Pons (tissue), 1 donor: ENCODE results near the gene SKAP1.

Experiments used
- DNase-seq: peaks from one replicate; pipeline ENCODE4 v3.0.0-alpha.2; 2016; ENCODE audit warnings: low spot score

Gene SKAP1

DNA sequence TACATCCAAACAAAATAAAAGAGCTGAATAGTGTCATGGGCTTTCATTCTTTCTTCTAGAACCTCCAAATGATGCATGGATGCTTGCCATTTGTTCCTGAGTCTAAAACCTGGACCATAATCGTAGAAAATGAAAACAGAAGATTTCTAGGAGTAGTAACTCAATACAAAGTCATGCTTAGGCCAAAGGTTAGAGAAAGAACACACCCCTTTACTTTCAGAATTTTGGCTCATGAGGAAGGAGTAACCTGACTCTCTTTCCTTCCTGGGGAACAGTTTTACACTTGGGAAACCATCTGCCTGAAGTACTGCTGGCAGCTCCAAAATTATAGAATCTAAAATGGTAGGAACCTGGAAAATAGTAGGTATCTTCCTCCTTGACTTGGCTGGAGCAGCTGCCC is 185.2 kb downstream of the SKAP1 start:
- DNase-seq: no peak

DNA sequence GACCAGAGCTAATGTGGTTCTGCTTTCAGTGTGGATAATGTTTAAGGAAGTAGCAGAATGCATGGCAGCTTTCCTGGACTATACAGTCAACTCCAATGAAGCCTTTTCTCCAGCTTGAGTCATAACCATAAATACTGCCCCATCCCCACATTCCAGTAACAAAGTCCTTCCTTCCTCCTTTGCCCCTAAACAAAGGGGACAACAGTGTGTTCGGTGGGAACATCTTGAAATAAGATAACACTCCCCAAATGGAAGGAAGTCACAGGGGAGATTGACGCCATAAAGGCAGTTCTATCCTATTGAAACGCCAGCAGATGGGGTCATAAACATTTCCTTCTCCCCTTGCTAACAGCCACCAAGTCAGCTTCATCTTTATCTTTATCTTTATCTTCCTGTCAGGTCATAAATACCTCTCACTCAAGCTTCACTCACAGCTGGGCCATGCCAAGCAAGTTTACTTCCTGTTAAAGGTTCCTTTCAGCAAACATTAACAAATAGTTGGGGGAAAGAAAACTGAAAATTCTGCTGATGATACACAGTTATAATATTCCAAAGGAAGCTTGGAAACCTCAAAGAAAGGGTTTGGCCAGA is 185.8 kb downstream of the SKAP1 start:
- no peak for DNase-seq

DNA sequence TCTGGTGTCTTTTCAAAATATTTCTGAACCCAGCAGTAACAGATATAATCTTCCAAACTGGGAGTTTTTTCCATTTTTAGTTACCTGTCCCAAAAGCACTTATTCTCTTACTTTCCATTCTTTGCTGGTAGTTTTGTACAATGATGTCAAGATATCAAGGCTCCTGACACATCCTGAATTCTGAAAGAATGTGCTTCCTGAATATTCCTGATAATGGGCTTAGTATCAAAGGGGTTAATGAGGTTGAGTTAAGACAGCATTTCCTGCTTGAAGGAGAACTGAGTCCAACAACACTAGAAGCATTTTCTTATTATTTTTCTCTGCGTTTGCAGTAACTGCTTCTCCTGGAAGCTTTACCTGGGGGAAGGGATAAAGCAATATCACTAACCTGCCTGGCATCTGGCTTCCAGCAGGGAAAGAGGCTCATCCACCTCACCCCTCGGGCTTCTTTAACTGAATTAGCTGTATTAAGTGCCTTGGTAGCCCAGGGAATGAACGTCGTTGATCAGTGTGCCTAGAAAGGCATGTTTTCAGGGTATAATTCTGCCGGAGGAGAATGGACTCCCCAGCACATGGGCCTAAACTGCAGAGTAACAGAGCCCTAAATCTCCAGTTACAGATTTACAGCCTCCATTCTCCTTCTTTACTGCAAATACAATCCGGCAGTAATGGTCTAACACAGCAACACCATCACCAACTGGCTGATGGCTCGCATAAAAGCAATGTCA is 188.1 kb downstream of the SKAP1 start:
- no peak for DNase-seq

DNA sequence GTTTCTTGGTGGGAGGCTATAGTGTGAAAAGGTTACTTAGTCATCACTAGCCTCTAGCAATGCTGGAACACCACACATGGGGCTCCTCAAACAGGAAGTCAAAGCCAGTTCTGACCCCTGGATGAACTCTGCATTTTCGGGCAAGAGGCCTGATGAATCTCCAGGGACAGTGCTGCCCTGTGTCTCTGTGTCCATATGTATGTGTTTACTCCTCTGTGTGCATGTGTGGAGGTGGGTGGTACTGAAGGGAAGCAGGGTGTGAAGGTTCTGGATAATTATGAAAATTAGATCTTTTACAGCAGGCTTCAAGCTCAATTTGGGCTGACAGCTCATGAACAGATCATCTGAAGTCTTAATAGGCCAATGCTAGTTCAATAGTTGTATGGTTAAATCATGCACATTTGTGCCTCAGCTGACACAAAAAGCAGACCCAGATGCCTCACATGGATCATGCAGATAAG is 188.9 kb downstream of the SKAP1 start:
- DNase-seq: no peak

DNA sequence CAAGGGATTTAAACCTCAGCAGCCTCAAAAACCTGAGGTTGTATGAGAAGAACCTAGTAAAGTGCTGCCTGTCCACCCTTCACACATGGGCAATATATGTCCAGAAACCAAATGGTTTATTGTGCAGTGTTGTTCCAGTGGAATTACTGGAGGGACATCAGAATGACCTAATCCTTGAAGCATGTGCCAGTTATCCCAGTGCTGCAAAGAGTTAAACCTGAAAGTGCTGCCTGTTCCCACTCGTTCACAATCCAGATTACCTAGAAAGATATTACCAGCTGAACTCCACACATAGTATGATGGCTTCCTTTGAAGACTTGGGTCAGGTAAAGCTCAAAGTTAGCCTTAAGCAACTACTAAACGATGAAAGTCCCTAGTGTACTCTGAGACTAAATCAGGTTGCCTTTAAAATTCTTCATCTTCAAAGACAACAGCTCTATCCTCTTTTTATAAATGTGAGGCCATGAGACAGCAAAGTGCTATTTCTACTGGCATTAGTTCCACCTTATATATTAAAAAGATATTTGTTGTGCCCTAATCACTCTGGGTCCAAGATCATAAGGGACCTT is 189.4 kb downstream of the SKAP1 start:
- DNase-seq: no peak

DNA sequence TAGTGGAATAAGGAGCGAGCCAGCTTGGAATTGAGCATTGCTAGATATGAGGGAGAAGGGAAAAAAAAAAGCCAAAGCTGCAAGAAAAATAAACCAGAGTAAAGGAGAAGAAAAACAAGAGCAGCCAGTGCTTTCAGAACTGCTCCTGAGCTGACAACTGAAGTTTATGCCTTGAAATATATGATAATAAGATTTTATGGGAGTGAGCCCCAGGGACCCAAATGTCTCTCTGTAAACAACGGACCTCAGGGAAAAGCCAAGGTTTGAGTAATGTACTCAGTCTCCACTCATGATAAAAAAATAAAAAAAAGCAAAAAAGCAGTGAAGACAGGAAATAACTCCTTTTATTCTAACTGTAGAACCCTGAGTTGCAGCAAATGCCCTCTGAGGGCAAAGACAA is 189.9 kb downstream of the SKAP1 start:
- no peak for DNase-seq

DNA sequence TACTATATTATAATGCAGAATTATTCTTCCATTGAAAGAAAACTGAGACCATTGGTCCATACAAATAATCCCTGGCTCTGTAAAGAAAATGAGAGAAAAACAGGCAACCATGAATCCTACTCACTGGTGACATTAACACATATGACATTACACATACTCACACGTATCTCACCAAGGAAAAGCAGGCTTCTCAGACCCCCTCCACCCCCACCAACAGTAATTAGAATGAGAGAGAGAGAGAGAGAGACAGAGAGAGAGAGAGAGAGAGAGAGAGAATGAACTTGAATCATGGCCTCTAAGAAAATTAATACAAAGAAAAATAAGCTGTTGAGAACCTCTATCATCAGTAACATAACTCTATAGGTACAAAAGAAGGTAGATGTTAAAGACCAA is 190.4 kb downstream of the SKAP1 start:
- DNase-seq: no peak

DNA sequence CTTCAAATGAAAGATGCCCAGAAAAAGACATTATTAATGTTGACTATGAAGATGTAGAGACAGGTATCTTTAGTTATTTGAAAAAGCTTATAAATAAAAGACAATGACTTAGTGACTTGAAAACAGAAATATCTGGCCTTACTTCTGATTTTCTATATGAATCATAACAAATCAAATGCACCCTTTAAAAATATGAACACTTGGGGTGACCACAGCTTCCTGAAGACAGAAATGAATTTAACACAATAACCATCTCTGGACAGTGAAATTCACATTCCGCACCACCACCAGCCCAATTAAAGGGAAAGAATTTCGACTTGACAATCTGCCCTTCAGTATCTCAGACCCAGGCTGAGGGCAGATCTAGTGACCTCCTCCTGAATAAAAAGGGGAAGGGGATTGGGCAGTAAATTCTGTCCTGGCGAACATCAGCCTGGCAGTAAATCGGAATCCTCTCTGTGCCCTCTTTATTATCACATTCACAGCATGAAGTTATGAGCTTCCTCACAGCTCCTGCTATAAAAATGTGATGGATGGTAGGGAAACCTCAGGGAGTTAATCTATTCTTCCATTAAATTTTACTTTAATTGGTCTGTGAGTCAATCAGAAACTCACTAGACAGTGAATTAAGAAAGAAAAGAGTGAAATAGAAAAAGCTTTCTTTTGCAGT is 190.9 kb downstream of the SKAP1 start:
- no peak for DNase-seq

DNA sequence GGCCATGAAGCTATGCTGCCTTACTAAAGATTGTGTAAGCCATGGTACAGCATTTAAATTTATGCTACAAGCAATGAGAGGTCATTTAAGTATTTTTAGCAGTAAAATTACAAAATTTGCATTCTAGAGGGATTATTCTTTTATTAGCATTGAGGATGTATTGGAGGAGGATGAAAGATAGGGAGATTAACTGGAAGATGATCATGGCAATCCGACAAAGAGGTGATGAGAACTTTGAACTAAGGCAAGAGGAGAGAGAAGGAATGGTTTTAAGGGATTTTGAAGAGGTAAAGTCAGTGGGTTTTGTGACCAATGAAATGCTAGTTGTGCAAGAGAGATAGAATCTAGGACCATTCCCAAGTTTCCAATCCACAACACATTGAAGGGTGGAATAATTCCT is 192.6 kb downstream of the SKAP1 start:
- DNase-seq: no peak

DNA sequence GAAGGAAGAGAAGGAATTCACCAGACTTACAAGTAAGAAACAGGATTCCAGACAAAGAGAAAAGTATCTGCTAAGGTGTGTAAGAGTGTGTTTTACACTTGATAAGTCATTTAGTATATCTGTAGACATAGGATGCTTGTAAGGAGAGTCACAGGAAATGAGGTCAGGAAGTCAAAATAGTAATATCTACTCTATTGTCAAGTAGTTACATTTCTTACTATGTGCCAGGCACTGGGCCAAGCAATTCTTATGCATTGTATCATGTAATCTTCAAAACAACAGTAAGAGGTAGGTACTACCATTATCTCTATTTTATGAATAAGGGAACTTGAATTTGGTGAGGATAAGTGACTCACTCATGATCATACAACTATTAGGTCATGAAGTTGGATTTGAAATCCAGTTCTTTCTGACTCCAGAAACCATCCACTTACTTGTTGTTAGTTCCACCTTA is 193.3 kb downstream of the SKAP1 start:
- no peak for DNase-seq

DNA sequence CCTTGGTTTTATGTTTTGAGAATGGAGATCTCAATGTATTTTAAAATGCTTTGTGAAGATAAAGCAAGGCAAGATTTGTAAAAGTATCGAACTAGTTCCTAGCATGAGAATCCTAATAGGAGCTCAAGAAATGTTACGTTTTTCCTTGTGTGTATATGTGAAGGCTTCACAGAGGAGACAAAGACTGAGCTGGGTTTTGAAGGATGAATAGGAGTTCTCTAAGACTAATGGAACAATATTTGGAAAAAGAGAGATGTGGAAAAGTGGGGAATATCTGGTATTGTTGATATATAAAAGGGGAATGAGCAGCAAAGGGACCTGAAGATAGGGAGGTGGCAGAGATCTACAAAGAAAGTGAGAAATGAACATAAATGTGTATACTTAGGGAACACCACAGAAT is 195.1 kb downstream of the SKAP1 start:
- no peak for DNase-seq

DNA sequence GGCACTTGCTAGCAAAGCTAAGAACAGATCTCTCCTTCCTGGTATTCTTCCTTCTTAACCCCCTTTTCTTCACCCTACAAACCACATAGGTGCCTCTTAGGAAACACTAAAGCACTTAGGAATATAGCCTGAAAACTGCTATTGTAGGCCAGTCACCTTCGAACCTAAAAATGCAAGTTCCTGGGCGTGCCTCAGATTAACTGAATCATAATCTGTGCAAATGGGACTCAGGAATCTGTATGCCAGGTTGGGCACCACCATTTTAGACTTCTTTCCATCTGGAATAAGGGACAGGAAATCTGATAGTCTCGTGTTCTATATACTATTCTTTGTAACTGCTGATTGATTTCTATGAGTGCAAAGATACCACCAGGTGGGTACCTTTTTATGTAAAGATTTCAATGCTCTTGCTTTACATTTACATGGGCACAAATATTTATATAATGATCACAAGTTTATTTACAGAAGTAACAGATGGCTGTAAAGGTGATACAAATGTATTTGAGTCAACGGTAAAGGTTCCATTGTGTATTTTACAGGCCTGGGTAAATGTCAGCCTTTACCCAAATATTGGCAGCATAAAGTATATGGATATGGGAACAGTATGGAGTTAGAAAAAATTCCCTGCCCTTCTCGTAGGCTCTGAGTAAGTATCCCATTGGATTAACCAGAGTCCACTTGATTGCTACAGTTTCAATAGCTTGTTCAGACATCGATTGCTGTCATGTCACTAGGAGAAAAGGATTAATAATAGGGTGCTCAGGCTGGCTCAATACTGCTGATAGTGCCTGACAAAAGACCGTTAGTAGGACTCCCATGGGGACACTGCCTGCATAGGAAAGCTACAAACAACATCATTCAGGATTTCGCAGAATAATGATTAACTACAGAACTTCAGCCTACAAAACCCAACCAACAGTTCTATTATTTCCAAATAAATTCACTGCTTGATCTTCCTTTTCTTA is 197.7 kb downstream of the SKAP1 start:
- DNase-seq: no peak

DNA sequence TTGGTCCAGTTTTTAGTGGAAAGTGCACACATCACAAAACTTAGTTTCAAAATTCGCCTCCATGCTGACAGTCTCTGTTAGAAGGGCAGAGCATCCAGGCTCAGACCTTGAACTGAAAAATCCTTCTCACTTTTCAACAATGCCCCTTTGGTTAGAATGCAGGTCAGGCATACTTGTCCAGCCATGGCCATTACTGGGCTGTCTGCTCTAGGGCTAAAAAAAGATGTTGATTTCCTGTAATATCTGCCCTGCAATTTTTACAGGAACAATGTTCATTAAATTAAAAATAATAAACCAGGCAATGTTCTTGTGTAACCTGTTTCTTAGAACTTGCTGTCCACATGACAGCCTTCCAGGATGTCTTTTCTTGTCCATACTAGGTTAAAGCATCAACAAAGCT is 200.1 kb downstream of the SKAP1 start:
- no peak for DNase-seq

DNA sequence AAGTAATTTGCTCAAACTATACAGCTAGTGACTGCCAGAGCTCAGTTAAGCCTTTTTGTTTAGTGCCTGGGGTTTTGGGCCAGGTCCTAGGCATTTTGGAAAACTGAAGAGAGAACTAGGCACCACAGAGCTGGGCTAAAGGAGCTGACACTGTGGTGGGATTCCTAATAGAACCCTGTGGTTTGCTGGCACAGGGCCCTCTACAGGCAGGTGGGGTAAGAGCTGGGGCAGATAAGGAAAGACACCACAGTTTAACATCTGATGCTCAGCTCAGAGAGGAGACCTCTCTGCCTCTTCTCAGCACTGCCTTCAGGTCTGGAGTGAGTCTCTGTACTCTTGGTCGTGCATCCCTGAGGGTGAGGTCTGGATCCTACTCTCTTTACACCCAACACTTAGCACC is 201.3 kb downstream of the SKAP1 start:
- DNase-seq: no peak

DNA sequence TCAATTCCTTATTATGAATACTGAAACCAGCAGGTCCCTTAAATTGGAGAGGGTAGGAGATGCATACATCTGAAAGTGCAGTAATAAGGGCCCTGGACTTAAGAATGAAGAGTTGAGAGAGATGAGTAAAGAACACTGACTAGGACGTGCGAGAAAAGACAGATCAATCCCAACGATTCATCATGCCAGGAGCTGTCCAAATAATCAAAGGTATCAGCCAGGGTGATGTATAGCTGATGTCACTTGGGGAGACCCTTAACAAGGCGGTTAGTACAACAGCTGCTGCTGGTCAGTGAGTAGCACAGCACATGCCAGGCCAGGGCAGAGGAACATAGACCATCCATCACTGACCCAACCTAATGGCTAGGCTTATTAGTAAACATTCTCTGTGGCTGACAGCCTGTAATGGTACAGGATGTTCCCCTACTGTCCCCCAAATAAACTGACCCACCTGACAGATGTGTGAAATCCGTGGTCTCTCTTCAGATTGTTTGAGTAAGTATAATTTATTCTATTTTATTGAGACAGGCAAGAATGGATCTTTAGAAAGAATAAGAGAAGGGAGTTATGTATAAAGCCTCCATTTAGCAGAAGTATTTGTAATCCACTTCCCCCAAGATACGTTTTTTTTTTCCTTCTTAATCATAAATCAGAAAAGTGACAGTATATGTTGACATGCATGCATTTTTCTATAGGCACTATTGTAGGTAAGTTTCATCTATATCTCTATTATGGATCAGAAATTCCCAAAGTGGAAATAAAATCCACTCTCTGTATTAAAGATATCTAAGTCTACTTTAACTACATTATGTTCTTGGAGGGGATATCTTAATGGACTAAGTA is 204.1 kb downstream of the SKAP1 start:
- no peak for DNase-seq

DNA sequence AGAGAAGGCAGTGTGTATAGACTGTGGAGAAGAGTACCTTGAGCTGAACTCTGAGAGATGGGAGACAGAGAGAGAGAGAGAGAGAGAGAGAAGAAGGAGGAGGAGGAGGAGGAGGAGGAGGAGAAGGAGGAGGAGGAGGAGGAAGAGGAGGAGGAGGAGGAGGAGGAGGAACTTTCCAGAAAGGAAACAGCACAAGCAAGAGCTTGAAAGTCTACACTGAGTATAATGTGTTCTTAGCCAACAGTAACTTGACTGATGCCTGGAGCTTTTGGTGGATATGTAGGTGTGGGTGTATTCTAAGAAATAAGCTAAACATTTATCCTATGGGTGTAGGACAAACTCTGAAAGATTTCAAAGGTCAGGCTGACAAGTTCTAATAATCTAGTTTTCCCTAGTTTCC is 206.1 kb downstream of the SKAP1 start:
- no peak for DNase-seq

DNA sequence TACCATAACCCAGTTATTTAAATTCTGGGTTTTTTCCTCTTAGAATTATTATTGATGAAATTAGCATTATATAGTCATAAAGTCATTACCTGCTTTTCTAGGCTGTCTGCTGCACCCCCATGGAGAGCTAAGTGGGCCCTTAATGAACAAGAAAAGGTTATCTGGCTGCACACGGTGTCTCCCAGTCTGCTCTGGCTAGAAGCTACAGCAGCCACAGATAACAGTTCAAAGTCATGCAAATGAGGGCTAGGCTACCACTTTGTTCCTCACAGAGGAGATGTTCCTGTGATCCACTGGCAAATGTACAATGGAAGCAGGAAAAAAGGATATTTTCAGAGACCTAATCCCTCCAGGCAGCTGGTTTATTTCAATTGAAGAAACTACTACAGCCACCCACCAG is 210.4 kb downstream of the SKAP1 start:
- no peak for DNase-seq

DNA sequence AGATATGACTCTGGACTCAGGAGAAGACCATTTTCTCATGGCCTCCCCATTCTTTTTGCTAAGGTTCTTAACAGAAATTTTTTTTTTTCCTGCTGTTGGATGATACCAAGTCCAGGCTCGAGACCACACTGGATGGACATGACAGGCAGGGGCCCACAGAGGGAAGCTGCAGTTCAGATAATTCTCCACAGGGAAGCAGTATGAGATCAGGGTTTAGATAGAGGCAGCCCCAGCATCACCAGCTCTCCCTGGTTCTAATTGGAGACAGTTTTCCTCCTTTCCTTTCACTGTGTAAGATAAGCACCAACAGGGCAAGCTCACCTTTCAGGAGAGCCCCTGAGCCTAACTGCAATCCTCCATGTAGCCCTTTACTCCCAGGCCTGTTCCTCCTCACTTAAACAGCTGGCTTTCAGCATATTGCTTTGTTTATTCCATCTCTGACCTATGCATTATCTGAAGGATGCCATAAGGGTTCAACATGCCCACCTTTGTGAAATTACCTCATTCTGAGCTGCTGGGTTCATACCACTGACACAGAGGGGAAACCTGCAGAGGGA is 214.4 kb downstream of the SKAP1 start:
- DNase-seq: peak; percentile 11

DNA sequence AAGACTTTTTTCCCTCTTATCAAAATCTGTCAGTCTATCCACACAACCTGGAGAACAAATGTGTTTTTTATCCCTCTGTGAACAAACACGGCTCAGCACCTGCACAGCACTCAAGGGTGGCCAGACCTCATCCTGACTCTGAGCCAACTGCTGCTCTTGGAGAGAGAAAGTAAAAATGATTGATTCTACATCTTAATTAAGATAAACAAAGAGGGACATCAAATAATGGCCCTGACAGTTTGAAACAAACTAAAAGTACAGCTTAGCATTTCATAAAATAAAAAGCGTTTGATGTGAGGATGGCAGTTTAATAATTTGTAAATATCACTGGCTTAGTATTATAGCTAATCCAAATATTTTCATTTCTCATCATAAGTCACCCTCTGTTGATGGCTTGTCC is 216.2 kb downstream of the SKAP1 start:
- no peak for DNase-seq

DNA sequence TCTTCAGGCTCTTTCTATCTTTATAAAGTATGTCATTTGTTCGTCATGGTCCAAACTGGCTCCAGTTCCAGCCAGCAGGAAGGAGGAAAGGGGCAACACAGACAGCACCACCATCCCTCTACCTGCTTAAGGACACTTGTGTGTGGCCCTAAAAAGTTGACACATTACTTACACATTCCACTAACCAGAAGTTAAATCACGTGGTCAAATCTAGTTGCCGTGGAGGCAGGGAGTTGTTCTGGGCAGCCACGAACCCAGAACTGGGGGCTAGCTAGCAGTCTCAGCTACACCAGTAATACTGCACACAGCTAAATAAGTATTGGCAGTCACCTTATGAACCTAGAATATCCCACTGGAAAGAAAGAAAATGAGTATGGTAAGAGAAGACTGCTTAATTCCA is 218.2 kb downstream of the SKAP1 start:
- no peak for DNase-seq

DNA sequence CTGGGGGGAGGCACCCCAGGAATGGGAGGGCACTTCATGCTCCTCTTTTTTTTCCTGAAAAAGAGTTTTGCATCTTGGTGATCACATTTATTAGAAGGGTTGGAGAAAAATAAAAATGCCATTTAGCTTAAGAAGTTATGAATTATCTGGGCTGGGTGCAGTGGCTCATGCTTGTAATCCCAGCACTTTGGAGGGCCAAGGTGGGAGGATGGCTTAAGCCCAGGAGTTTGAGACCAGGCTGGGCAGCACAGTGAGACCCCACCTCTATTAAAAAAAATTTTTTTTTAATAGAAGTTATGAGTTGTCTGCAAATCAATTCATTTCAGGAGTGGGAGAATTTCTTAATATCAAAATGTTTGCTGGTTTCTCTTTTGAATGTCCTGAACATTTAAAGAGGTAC is 219.0 kb downstream of the SKAP1 start:
- DNase-seq: no peak
